H1 (cell line): ENCODE measurements around the gene ZNF829. TPM values are rescaled to one million over a fixed set of nuclear protein-coding genes. Genes with fewer than 3 reads are reported as not detected.

Source experiments
- CTCF ChIA-PET: fragments of 300-600 bp; sonication (Branson Sonifier 250); formaldehyde crosslinking; loops from one replicate; lab custom pipeline; 2021; ENCODE audit not compliant: partially characterized antibody; lab: Charles Lee
- POLR2A ChIA-PET: fragments of 300-600 bp; sonication (Branson Sonifier 250); formaldehyde crosslinking; loops from one replicate; lab custom pipeline; 2021; ENCODE audit warnings: inconsistent platforms; ENCODE audit not compliant: partially characterized antibody; lab: Charles Lee
- DNase-seq, 2 experiments: peaks; one replicate each; pipeline versions ENCODE4 v3.0.0 to v3.0.0-alpha.2; 2010 to 2022; ENCODE audit warnings: low spot score in 2 of 2, low read depth in 1 of 2, mixed read lengths in 1 of 2
- FAIRE-seq: peaks from 2 replicates; lab custom pipeline; 2011; peaks lifted over from hg19 to GRCh38; lab: Jason Lieb, UNC
- H2AFZ ChIP-seq: 2 replicates; pipeline ENCODE4 v1.8.1; 2012; ENCODE audit warnings: low read length, inconsistent platforms
- H2AK5ac ChIP-seq: 2 replicates; pipeline ENCODE4 v1.6.1; 2013; ENCODE audit warnings: low read depth, low read length
- H2BK120ac ChIP-seq: replicated peaks from 2 replicates; pipeline ENCODE3; 2013; ENCODE audit warnings: low read depth, low read length, inconsistent platforms
- H2BK12ac ChIP-seq: 2 replicates; pipeline ENCODE4 v1.6.1; 2013; ENCODE audit warnings: low read depth, low read length
- H2BK15ac ChIP-seq: 2 replicates; pipeline ENCODE4 v1.6.1; 2013; ENCODE audit warnings: low read length
- H2BK20ac ChIP-seq: 2 replicates; pipeline ENCODE4 v1.6.1; 2013; ENCODE audit warnings: low read length
- H2BK5ac ChIP-seq: 2 replicates; pipeline ENCODE4 v1.6.1; 2013; ENCODE audit warnings: low read depth, low read length
- H3K14ac ChIP-seq: 2 replicates; pipeline ENCODE4 v1.6.1; 2013; ENCODE audit warnings: inconsistent platforms; ENCODE audit not compliant: insufficient read length
- H3K18ac ChIP-seq: 2 replicates; pipeline ENCODE4 v1.6.1; 2013; ENCODE audit warnings: low read length; ENCODE audit errors: extremely low read depth
- H3K23ac ChIP-seq: 2 replicates; pipeline ENCODE4 v1.6.1; 2013; ENCODE audit warnings: inconsistent platforms; ENCODE audit not compliant: insufficient read length
- H3K23me2 ChIP-seq: 2 replicates; pipeline ENCODE4 v1.6.1; 2013; ENCODE audit warnings: low read depth, low read length
- H3K27ac ChIP-seq: 2 replicates; pipeline ENCODE4 v1.6.1; 2011; ENCODE audit warnings: low read depth, low read length, inconsistent platforms
- H3K27me3 ChIP-seq, 4 experiments: replicated peaks in 1 of 4; 1 replicate in 1 of 4; 2 replicates in 3 of 4; pipeline versions ENCODE4 v1.6.1 to v1.8.1; 2011 to 2013; ENCODE audit warnings: low read length in 3 of 4, mild to moderate bottlenecking in 3 of 4, inconsistent platforms in 2 of 4, mixed read lengths in 2 of 4, moderate library complexity in 1 of 4; ENCODE audit not compliant: control insufficient read depth in 3 of 4, insufficient read depth in 3 of 4; ENCODE audit errors: extremely low read depth in 1 of 4
- H3K36me3 ChIP-seq, 4 experiments: 2 replicates each; pipeline versions ENCODE4 v1.6.1 to v1.8.1; 2011 to 2013; ENCODE audit warnings: mild to moderate bottlenecking in 4 of 4, low read length in 3 of 4, moderate library complexity in 2 of 4, control low read depth in 1 of 4, inconsistent platforms in 1 of 4; ENCODE audit not compliant: insufficient read depth in 4 of 4, control insufficient read depth in 2 of 4
- H3K4ac ChIP-seq: replicated peaks from 2 replicates; pipeline ENCODE3; 2013; ENCODE audit warnings: low read length, low read depth, mixed read lengths, inconsistent platforms; ENCODE audit not compliant: insufficient read length
- H3K4me1 ChIP-seq, 4 experiments: replicated peaks in 1 of 4; 1 replicate in 1 of 4; 2 replicates in 3 of 4; pipeline versions ENCODE4 v1.6.1 to v1.8.1; 2011 to 2013; ENCODE audit warnings: low read length in 3 of 4, inconsistent platforms in 2 of 4, mixed read lengths in 1 of 4; ENCODE audit not compliant: insufficient read depth in 4 of 4, control insufficient read depth in 3 of 4
- H3K4me2 ChIP-seq, 2 experiments: 2 replicates each; pipeline versions ENCODE4 v1.6.1 to v1.8.1; 2011 to 2013; ENCODE audit warnings: low read depth in 2 of 2, low read length in 2 of 2, control low read depth in 1 of 2, inconsistent platforms in 1 of 2, mild to moderate bottlenecking in 1 of 2; ENCODE audit not compliant: insufficient read depth in 1 of 2
- H3K4me3 ChIP-seq, 4 experiments: fragments of 200-600, 300-600 bp in 1 of 4; sonication (generic), shearing (Covaris generic), sonication (Bioruptor Twin) in 1 of 4; 2 replicates each; pipeline versions ENCODE4 v1.5.1 to v1.8.1; 2011 to 2016; ENCODE audit warnings: low read length in 4 of 4, low read depth in 3 of 4, control low read depth in 2 of 4, inconsistent platforms in 2 of 4, mild to moderate bottlenecking in 2 of 4, mixed read lengths in 1 of 4, moderate library complexity in 1 of 4; ENCODE audit not compliant: insufficient read depth in 2 of 4; ENCODE audit errors: extremely low read depth in 1 of 4
- H3K56ac ChIP-seq: replicated peaks from 2 replicates; pipeline ENCODE3; 2013; ENCODE audit warnings: low read depth, mild to moderate bottlenecking, mixed read lengths, low read length, inconsistent platforms; ENCODE audit not compliant: insufficient read length
- H3K79me1 ChIP-seq: 2 replicates; pipeline ENCODE4 v1.6.1; 2013; ENCODE audit warnings: low read depth, low read length, control low read depth
- H3K79me2 ChIP-seq, 2 experiments: 2 replicates each; pipeline versions ENCODE4 v1.6.1 to v1.8.1; 2012 to 2013; ENCODE audit warnings: low read length in 2 of 2, mild to moderate bottlenecking in 2 of 2, inconsistent platforms in 1 of 2; ENCODE audit not compliant: insufficient read depth in 2 of 2, control insufficient read depth in 1 of 2
- H3K9ac ChIP-seq, 4 experiments: replicated peaks in 1 of 4; 1 replicate in 1 of 4; 2 replicates in 3 of 4; pipeline versions ENCODE4 v1.6.1 to v1.8.1; 2011 to 2013; ENCODE audit warnings: low read depth in 3 of 4, low read length in 3 of 4, control low read depth in 2 of 4, mild to moderate bottlenecking in 2 of 4, moderate library complexity in 2 of 4, inconsistent platforms in 1 of 4; ENCODE audit errors: extremely low read depth in 1 of 4
- H3K9me3 ChIP-seq, 2 experiments: 2 replicates each; pipeline versions ENCODE4 v1.6.1 to v1.8.1; 2012 to 2013; ENCODE audit warnings: mild to moderate bottlenecking in 2 of 2, moderate library complexity in 2 of 2, control low read depth in 1 of 2, inconsistent platforms in 1 of 2, low read depth in 1 of 2, low read length in 1 of 2, mixed read lengths in 1 of 2; ENCODE audit not compliant: insufficient read depth in 2 of 2
- H4K20me1 ChIP-seq, 2 experiments: replicated peaks in 1 of 2; 2 replicates each; pipeline versions ENCODE3 to v1.8.1; 2011 to 2013; ENCODE audit warnings: inconsistent platforms in 2 of 2, low read length in 2 of 2, mild to moderate bottlenecking in 1 of 2; ENCODE audit not compliant: insufficient read depth in 2 of 2, control insufficient read depth in 1 of 2
- H4K5ac ChIP-seq: 2 replicates; pipeline ENCODE4 v1.6.1; 2013; ENCODE audit warnings: low read length, low read depth, mixed read lengths, inconsistent platforms; ENCODE audit not compliant: insufficient read length
- H4K8ac ChIP-seq: 2 replicates; pipeline ENCODE4 v1.8.0; 2013; ENCODE audit warnings: mild to moderate bottlenecking, moderate library complexity, low read length, inconsistent platforms; ENCODE audit not compliant: insufficient read depth; ENCODE audit errors: extremely low read depth
- H4K91ac ChIP-seq: replicated peaks from 2 replicates; pipeline ENCODE3; 2013; ENCODE audit warnings: low read length, mixed read lengths, inconsistent platforms; ENCODE audit not compliant: insufficient read length
- CEBPB ChIP-seq: IDR thresholded peaks from 2 replicates; pipeline ENCODE4 v1.6.1; 2012; ENCODE audit warnings: low read depth, low read length
- GABPA ChIP-seq: IDR thresholded peaks from 2 replicates; pipeline ENCODE4 v1.6.1; 2011; ENCODE audit warnings: mild to moderate bottlenecking, low read length, moderate library complexity, borderline replicate concordance; ENCODE audit not compliant: insufficient read depth
- GTF2F1 ChIP-seq: IDR thresholded peaks from 2 replicates; pipeline ENCODE4 v1.6.1; 2012; ENCODE audit warnings: low read depth, low read length, improper control_type of control experiment, borderline replicate concordance
- RFX5 ChIP-seq: IDR thresholded peaks from 2 replicates; pipeline ENCODE4 v1.6.1; 2011; ENCODE audit warnings: low read depth, low read length, improper control_type of control experiment, borderline replicate concordance
- RXRA ChIP-seq: IDR thresholded peaks from 2 replicates; pipeline ENCODE4 v1.6.1; 2011; ENCODE audit warnings: low read depth, mild to moderate bottlenecking, low read length, moderate library complexity; ENCODE audit not compliant: insufficient read depth
- TCF12 ChIP-seq: IDR thresholded peaks from 2 replicates; pipeline ENCODE4 v1.6.1; 2011; ENCODE audit warnings: low read depth, mild to moderate bottlenecking, low read length
- WGBS, 2 experiments: shearing (Covaris generic) in 1 of 2; methylation state at CpG; one replicate each; pipeline versions ENCODE4 v1.1.6 to v1.1.7; 2013 to 2015; ENCODE audit warnings: low lambda C conversion rate in 2 of 2, mixed read lengths in 2 of 2, inconsistent platforms in 1 of 2, low coverage in 1 of 2, missing lambda C conversion rate in 1 of 2; ENCODE audit not compliant: insufficient replicate concordance in 2 of 2, insufficient coverage in 1 of 2, insufficient read length in 1 of 2; ENCODE audit errors: extremely low coverage in 1 of 2, missing lambda C conversion rate in 1 of 2; 5-methylcytosine and 5-hydroxymethylcytosine counted together
- polyA plus RNA-seq, 7 experiments: library from polyadenylated mRNA; depleted of rRNA in 3 of 7; stranded (reverse) in 5 of 7; unstranded in 2 of 7; fragments of >200 nt in 5 of 7; fragments of 200-250 nt in 2 of 7; gene quantifications; 1 replicate in 5 of 7; 2 replicates in 1 of 7; 4 replicates in 1 of 7; pipeline versions ENCODE4 v1.2.1 to v1.2.3, GENCODE V29; 2011 to 2013; ENCODE audit warnings: missing spikeins in 2 of 7, mixed read lengths in 2 of 7
- total RNA-seq: library from RNA; stranded (reverse); fragmentation: NEBNext Ultra II Directional; extraction: Animal tissue kit (Norgen Biotek cat#: 25700); gene quantifications from 2 replicates; pipeline ENCODE4 v1.2.1, GENCODE V29; 2021
- TF ChIP-seq, protein P1 (sequence below), 3 experiments: IDR thresholded peaks; 1 replicate in 2 of 3; 2 replicates in 1 of 3; pipeline versions ENCODE4 v1.5.1 to v1.6.1; 2011; ENCODE audit warnings: low read length in 3 of 3, mild to moderate bottlenecking in 3 of 3, inconsistent platforms in 2 of 3, low read depth in 1 of 3, moderate library complexity in 1 of 3; ENCODE audit not compliant: insufficient read depth in 1 of 3; ENCODE audit errors: control extremely low read depth in 1 of 3
- TF ChIP-seq, protein P2 (sequence below): IDR thresholded peaks from 2 replicates; pipeline ENCODE4 v1.6.1; 2012; ENCODE audit warnings: low read length, inconsistent platforms

ZNF829 gene
- total and polyA plus RNA-seq, 2 of the 8 experiments (the other 6 are each of a cell fraction or from before 2014, with no cell fraction given) = 1.3 to 3.3 TPM

DNA sequence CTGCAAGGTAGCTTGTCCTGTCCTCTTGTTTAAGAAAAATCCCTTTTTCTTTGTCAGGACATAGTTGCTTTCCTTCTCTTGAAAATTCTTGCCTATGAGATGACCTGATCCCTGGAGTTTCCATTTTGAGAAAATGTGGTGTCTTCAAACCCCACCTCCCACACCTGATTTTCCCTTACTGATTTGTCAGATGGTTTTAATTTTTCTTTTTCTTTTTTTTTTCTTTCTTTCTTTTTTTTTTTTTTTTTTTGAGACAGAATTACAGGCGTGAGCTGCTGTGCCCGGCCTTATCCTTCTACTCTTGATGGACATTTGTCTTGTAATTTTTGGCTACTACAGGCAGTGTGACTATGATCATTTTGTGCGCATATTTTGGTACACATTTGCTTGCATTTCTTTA lies 64.2 kb downstream of the ZNF829 start:
- 94% methylated on average over 3 of the region's 3 CpGs; no CpG with 5 or more reads in 1 of the 2 experiments for WGBS, 2 experiments
- peaks cover 0 to 2% of the 10 kb centered on the region in 2 experiments; a peak in 1 of 4 replicates for H3K9me3 ChIP-seq
- no peaks in the 10 kb centered on the region for H4K20me1 ChIP-seq
- POLR2A ChIA-PET = interaction anchor here (2.2 to 5.1 kb wide), 3 partner anchors 13 to 279 kb away, joined by 4 to 103 read pairs (median 14); partner anchors contain the start of genes ZNF529 and ZNF790
- H2BK12ac ChIP-seq = no peak overlapping the region
- no peak overlapping the region for H2BK5ac ChIP-seq
- no peak overlapping the region for H2AFZ ChIP-seq
- no peaks in the 10 kb centered on the region for H3K27me3 ChIP-seq
- no peak overlapping the region for H3K27ac ChIP-seq
- CTCF ChIA-PET = no interaction called here
- H3K4me2 ChIP-seq = peak overlapping the region; percentile 93 to 100; a peak in 3 of 4 replicates
- no peak overlapping the region for H3K56ac ChIP-seq
- DNase-seq (no peak), FAIRE-seq (no peak)
- H3K4me1 ChIP-seq = peaks cover 0 to 2% (median 0%) of the 10 kb centered on the region in 4 experiments; a peak in 3 of 7 replicates
- H3K23me2 ChIP-seq = peaks cover 16% of the 10 kb centered on the region
- H2AK5ac ChIP-seq = no peak overlapping the region
- peak overlapping the region in 1 of 4 experiments; percentile 94; a peak in 1 of 7 replicates for H3K9ac ChIP-seq
- H2BK120ac ChIP-seq = no peak overlapping the region
- H3K79me2 ChIP-seq = peaks cover 0 to 21% of the 10 kb centered on the region in 2 experiments; a peak in 2 of 4 replicates
- peak overlapping the region; percentile 89 to 99 (median 96); a peak in 6 of 8 replicates for H3K4me3 ChIP-seq
- H3K79me1 ChIP-seq = peaks cover 8% of the 10 kb centered on the region
- H4K91ac ChIP-seq = no peak overlapping the region
- H3K18ac ChIP-seq = no peak overlapping the region
- peaks cover 2 to 16% (median 7%) of the 10 kb centered on the region in 4 experiments; a peak in 5 of 8 replicates for H3K36me3 ChIP-seq
- no peak overlapping the region for H3K4ac ChIP-seq
- H2BK15ac ChIP-seq = no peak overlapping the region
- no peak overlapping the region for H3K23ac ChIP-seq
- H4K5ac ChIP-seq = no peak overlapping the region
- H4K8ac ChIP-seq = no peak overlapping the region
- no peak overlapping the region for H2BK20ac ChIP-seq
- no peak overlapping the region for H3K14ac ChIP-seq
- TF ChIP-seq RFX5 (no peak), CEBPB (no peak), GTF2F1 (no peak), TCF12 (no peak), GABPA (no peak), RXRA (no peak)
- TF ChIP-seq, protein P1, sequence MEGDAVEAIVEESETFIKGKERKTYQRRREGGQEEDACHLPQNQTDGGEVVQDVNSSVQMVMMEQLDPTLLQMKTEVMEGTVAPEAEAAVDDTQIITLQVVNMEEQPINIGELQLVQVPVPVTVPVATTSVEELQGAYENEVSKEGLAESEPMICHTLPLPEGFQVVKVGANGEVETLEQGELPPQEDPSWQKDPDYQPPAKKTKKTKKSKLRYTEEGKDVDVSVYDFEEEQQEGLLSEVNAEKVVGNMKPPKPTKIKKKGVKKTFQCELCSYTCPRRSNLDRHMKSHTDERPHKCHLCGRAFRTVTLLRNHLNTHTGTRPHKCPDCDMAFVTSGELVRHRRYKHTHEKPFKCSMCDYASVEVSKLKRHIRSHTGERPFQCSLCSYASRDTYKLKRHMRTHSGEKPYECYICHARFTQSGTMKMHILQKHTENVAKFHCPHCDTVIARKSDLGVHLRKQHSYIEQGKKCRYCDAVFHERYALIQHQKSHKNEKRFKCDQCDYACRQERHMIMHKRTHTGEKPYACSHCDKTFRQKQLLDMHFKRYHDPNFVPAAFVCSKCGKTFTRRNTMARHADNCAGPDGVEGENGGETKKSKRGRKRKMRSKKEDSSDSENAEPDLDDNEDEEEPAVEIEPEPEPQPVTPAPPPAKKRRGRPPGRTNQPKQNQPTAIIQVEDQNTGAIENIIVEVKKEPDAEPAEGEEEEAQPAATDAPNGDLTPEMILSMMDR (IDR thresholded peaks at IDR 0.05; ENCODE audit: control extremely low read depth in 1 of 3, insufficient read depth in 1 of 3, low read depth in 1 of 3, low read length in 3 of 3) = no peak
- TF ChIP-seq, protein P2, sequence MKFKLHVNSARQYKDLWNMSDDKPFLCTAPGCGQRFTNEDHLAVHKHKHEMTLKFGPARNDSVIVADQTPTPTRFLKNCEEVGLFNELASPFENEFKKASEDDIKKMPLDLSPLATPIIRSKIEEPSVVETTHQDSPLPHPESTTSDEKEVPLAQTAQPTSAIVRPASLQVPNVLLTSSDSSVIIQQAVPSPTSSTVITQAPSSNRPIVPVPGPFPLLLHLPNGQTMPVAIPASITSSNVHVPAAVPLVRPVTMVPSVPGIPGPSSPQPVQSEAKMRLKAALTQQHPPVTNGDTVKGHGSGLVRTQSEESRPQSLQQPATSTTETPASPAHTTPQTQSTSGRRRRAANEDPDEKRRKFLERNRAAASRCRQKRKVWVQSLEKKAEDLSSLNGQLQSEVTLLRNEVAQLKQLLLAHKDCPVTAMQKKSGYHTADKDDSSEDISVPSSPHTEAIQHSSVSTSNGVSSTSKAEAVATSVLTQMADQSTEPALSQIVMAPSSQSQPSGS = no peak
